SK-N-DZ (cell line): ENCODE results near the gene PALLD.

Experiments
- DNase-seq: peaks from one replicate; pipeline ENCODE4 v3.0.0-alpha.2; 2015; ENCODE audit warnings: low spot score

Gene PALLD

GRCh38 chr4:168674077-168674747 lies 177.4 kb downstream of the PALLD start:
- no peak for DNase-seq

- DNase-seq: no peak
These were observed 178.0 kb downstream of the PALLD start for GRCh38 chr4:168674866-168675265.

GRCh38 chr4:168677063-168677462 lies 180.2 kb downstream of the PALLD start:
- DNase-seq: no peak

- DNase-seq: no peak
These were observed 181.0 kb downstream of the PALLD start for GRCh38 chr4:168677879-168678278.

GRCh38 chr4:168678751-168679366 lies 182.0 kb downstream of the PALLD start:
- DNase-seq: no peak

GRCh38 chr4:168679397-168679796 lies 182.5 kb downstream of the PALLD start:
- no peak for DNase-seq

- DNase-seq: no peak
These were observed 183.0 kb downstream of the PALLD start for GRCh38 chr4:168679819-168680218.

- DNase-seq: no peak
These were observed 186.1 kb downstream of the PALLD start for GRCh38 chr4:168682898-168683500.

GRCh38 chr4:168683595-168683994 lies 186.7 kb downstream of the PALLD start:
- no peak for DNase-seq

GRCh38 chr4:168685136-168685809 lies 188.4 kb downstream of the PALLD start:
- no peak for DNase-seq

GRCh38 chr4:168688584-168688983 lies 191.7 kb downstream of the PALLD start:
- DNase-seq: no peak

GRCh38 chr4:168689791-168690190 lies 192.9 kb downstream of the PALLD start:
- DNase-seq: no peak

- no peak for DNase-seq
These were observed 193.3 kb downstream of the PALLD start for GRCh38 chr4:168690199-168690598.

- DNase-seq: no peak
These were observed 194.9 kb downstream of the PALLD start for GRCh38 chr4:168691631-168692369.

- no peak for DNase-seq
These were observed 197.1 kb downstream of the PALLD start for GRCh38 chr4:168693750-168694490.

GRCh38 chr4:168694667-168695066 lies 197.8 kb downstream of the PALLD start:
- no peak for DNase-seq

GRCh38 chr4:168695288-168695687 lies 198.4 kb downstream of the PALLD start:
- no peak for DNase-seq

- DNase-seq: no peak
These were observed 199.4 kb downstream of the PALLD start for GRCh38 chr4:168696280-168696679.

- no peak for DNase-seq
These were observed 200.0 kb downstream of the PALLD start for GRCh38 chr4:168696826-168697225.

- DNase-seq: no peak
These were observed 202.5 kb downstream of the PALLD start for GRCh38 chr4:168699224-168699878.

GRCh38 chr4:168701061-168701460 lies 204.2 kb downstream of the PALLD start:
- DNase-seq: no peak
